Islet of Langerhans (tissue), 1 donor: ENCODE results near the gene FES.

Experiments used
- FAIRE-seq: peaks from one replicate; lab custom pipeline; 2011; peaks lifted over from hg19 to GRCh38; lab: Jason Lieb, UNC

The FES gene

GRCh38 chr15:90876512-90877170 is 7.7 kb upstream of the FES start:
- no peak for FAIRE-seq

- FAIRE-seq: no peak
Measured at GRCh38 chr15:90877315-90877714, 7.0 kb upstream of the FES start.

GRCh38 chr15:90877996-90878395 is 6.3 kb upstream of the FES start:
- FAIRE-seq: no peak

- no peak for FAIRE-seq
Measured at GRCh38 chr15:90878660-90879059, 5.6 kb upstream of the FES start.

- no peak for FAIRE-seq
Measured at GRCh38 chr15:90879730-90880366, 4.5 kb upstream of the FES start.

GRCh38 chr15:90880381-90881145 is 3.7 kb upstream of the FES start:
- FAIRE-seq: no peak

- no peak for FAIRE-seq
Measured at GRCh38 chr15:90881181-90881977, 2.9 kb upstream of the FES start.

- FAIRE-seq: no peak
Measured at GRCh38 chr15:90881978-90882721, 2.2 kb upstream of the FES start.

- FAIRE-seq: no peak
Measured at GRCh38 chr15:90882781-90883525, 1.4 kb upstream of the FES start.

GRCh38 chr15:90883526-90883975 is 753 bp upstream of the FES start:
- FAIRE-seq: no peak

GRCh38 chr15:90884719-90885431 is 571 bp downstream of the FES start:
- no peak for FAIRE-seq

GRCh38 chr15:90885432-90886290 is 1.4 kb downstream of the FES start:
- FAIRE-seq: no peak

GRCh38 chr15:90886291-90886614 is 1.9 kb downstream of the FES start:
- FAIRE-seq: no peak

- FAIRE-seq: no peak
Measured at GRCh38 chr15:90887037-90887481, 2.8 kb downstream of the FES start.

GRCh38 chr15:90889313-90889730 is 5.0 kb downstream of the FES start:
- no peak for FAIRE-seq

- FAIRE-seq: no peak
Measured at GRCh38 chr15:90889736-90890456, 5.6 kb downstream of the FES start.

- no peak for FAIRE-seq
Measured at GRCh38 chr15:90890839-90891238, 6.5 kb downstream of the FES start.

GRCh38 chr15:90891346-90891949 is 7.1 kb downstream of the FES start:
- FAIRE-seq: no peak
